IMR-90 (cell line): ENCODE data around the gene ITPR2. TPM values are rescaled to one million over a fixed set of nuclear protein-coding genes. Genes with fewer than 3 reads are reported as not detected.

Experiments used
- ATAC-seq: fragments of 200-7000 bp; cut with Tn5 transposase; 2 replicates; pipeline ENCODE4 v1.9.1; 2020; ENCODE audit warnings: low read depth, mild to moderate bottlenecking, moderate library complexity
- BruUV-seq: library from RNA; stranded (reverse); fragments of 400-500 nt; replicated peaks from 2 replicates; lab custom pipeline; 2021; lab: Mats Ljungman, UMichigan
- CTCF ChIA-PET: fragments of 300-600 bp; formaldehyde crosslinking; extraction: SDS; loops from one replicate; lab custom pipeline; 2021; ENCODE audit warnings: antibody characterized with exemption; lab: Yijun Ruan, JAX
- POLR2A ChIA-PET: fragments of 300-600 bp; sonication (Branson Sonifier 250); formaldehyde crosslinking; loops from one replicate; lab custom pipeline; 2022; ENCODE audit warnings: antibody characterized with exemption; ENCODE audit not compliant: unreplicated experiment; lab: Charles Lee
- DNase-seq: peaks from one replicate; pipeline ENCODE4 v3.0.0; 2013
- H2AFZ ChIP-seq: replicated peaks from 2 replicates; pipeline ENCODE3; 2013; ENCODE audit warnings: low read length, mild to moderate bottlenecking; ENCODE audit not compliant: poor library complexity
- H2AK5ac ChIP-seq: 2 replicates; pipeline ENCODE4 v1.6.1; 2013; ENCODE audit warnings: low read depth, low read length, inconsistent platforms
- H2AK9ac ChIP-seq: replicated peaks from 2 replicates; pipeline ENCODE3; 2013; ENCODE audit warnings: mild to moderate bottlenecking, low read depth, low read length, moderate library complexity; ENCODE audit not compliant: poor library complexity
- H2BK120ac ChIP-seq: 2 replicates; pipeline ENCODE4 v1.6.1; 2013; ENCODE audit warnings: low read depth, low read length, inconsistent platforms
- H2BK15ac ChIP-seq: 3 replicates; pipeline ENCODE4 v1.6.1; 2013; ENCODE audit warnings: low read depth, low read length, inconsistent platforms
- H2BK20ac ChIP-seq: 2 replicates; pipeline ENCODE4 v1.6.1; 2013; ENCODE audit warnings: low read depth, mild to moderate bottlenecking, inconsistent platforms, low read length, moderate library complexity
- H2BK5ac ChIP-seq: 2 replicates; pipeline ENCODE4 v1.6.1; 2013; ENCODE audit warnings: mild to moderate bottlenecking, low read depth, low read length, inconsistent platforms; ENCODE audit not compliant: poor library complexity, severe bottlenecking
- H3K14ac ChIP-seq: replicated peaks from 2 replicates; pipeline ENCODE4 v1.6.1; 2013; ENCODE audit warnings: low read depth, low read length, inconsistent platforms
- H3K18ac ChIP-seq: 2 replicates; pipeline ENCODE4 v1.6.1; 2013; ENCODE audit warnings: low read depth, low read length, control low read depth
- H3K23ac ChIP-seq: 2 replicates; pipeline ENCODE4 v1.6.1; 2013; ENCODE audit warnings: low read depth, low read length, inconsistent platforms
- H3K27ac ChIP-seq: 2 replicates; pipeline ENCODE4 v1.5.1; 2013; ENCODE audit warnings: mild to moderate bottlenecking, control low read depth, low read length; ENCODE audit not compliant: insufficient read depth
- H3K27me3 ChIP-seq: 2 replicates; pipeline ENCODE4 v1.6.1; 2013; ENCODE audit warnings: low read length; ENCODE audit not compliant: control insufficient read depth, insufficient read depth
- H3K36me3 ChIP-seq: 2 replicates; pipeline ENCODE4 v1.6.1; 2013; ENCODE audit warnings: low read length, mixed read lengths; ENCODE audit not compliant: control insufficient read depth, insufficient read depth
- H3K4ac ChIP-seq: 2 replicates; pipeline ENCODE4 v1.6.1; 2013; ENCODE audit warnings: low read depth, low read length, inconsistent platforms
- H3K4me1 ChIP-seq: 2 replicates; pipeline ENCODE4 v1.6.1; 2013; ENCODE audit warnings: low read length, mixed read lengths; ENCODE audit not compliant: control insufficient read depth, insufficient read depth
- H3K4me2 ChIP-seq: 2 replicates; pipeline ENCODE4 v1.6.1; 2013; ENCODE audit warnings: low read depth, mild to moderate bottlenecking, control low read depth, low read length, moderate library complexity
- H3K4me3 ChIP-seq: 2 replicates; pipeline ENCODE4 v1.5.1; 2013; ENCODE audit warnings: low read depth, mild to moderate bottlenecking, control low read depth, low read length, moderate library complexity; ENCODE audit not compliant: insufficient read depth
- H3K56ac ChIP-seq: 2 replicates; pipeline ENCODE4 v1.6.1; 2013; ENCODE audit warnings: low read length, inconsistent platforms; ENCODE audit not compliant: insufficient read depth; ENCODE audit errors: extremely low read depth
- H3K79me1 ChIP-seq, 2 experiments: 2 replicates each; pipeline ENCODE4 v1.6.1; 2013; ENCODE audit warnings: low read length in 2 of 2, inconsistent platforms in 1 of 2, low read depth in 1 of 2
- H3K9ac ChIP-seq: 2 replicates; pipeline ENCODE4 v1.6.1; 2013; ENCODE audit warnings: low read depth, low read length, control low read depth
- H3K9me1 ChIP-seq: 2 replicates; pipeline ENCODE4 v1.6.1; 2013; ENCODE audit warnings: low read length, inconsistent platforms; ENCODE audit not compliant: insufficient read depth
- H3K9me3 ChIP-seq: 2 replicates; pipeline ENCODE4 v1.6.1; 2013; ENCODE audit warnings: low read length; ENCODE audit not compliant: control insufficient read depth, insufficient read depth
- H4K20me1 ChIP-seq: 2 replicates; pipeline ENCODE4 v1.6.1; 2013; ENCODE audit warnings: low read length, inconsistent platforms; ENCODE audit not compliant: insufficient read depth
- H4K5ac ChIP-seq: 2 replicates; pipeline ENCODE4 v1.6.1; 2013; ENCODE audit warnings: mild to moderate bottlenecking, low read depth, low read length, control low read depth
- H4K8ac ChIP-seq, 2 experiments: 2 replicates each; pipeline ENCODE4 v1.6.1; 2013; ENCODE audit warnings: low read depth in 2 of 2, low read length in 2 of 2, control low read depth in 1 of 2, inconsistent platforms in 1 of 2
- H4K91ac ChIP-seq: 2 replicates; pipeline ENCODE4 v1.6.1; 2013; ENCODE audit warnings: low read depth, low read length, inconsistent platforms; ENCODE audit not compliant: insufficient read depth
- CHD1 ChIP-seq: IDR thresholded peaks from 2 replicates; pipeline ENCODE4 v1.6.1; 2012; ENCODE audit warnings: low read depth, low read length, improper control_type of control experiment
- CTCF ChIP-seq: conservative IDR thresholded peaks from 2 replicates; pipeline ENCODE4 v1.5.1; 2012; ENCODE audit warnings: mild to moderate bottlenecking, low read depth, low read length, improper control_type of control experiment
- FOS ChIP-seq: fragments of 150-350 bp; IDR thresholded peaks from 2 replicates; pipeline ENCODE4 v1.6.1; 2016; ENCODE audit warnings: low read depth, low read length
- MAZ ChIP-seq: IDR thresholded peaks from 2 replicates; pipeline ENCODE4 v1.6.1; 2012; ENCODE audit warnings: low read depth, mild to moderate bottlenecking, low read length, improper control_type of control experiment, moderate library complexity, borderline replicate concordance
- MXI1 ChIP-seq: IDR thresholded peaks from 2 replicates; pipeline ENCODE4 v1.6.1; 2012; ENCODE audit warnings: low read depth, mild to moderate bottlenecking, low read length, moderate library complexity, borderline replicate concordance
- NFE2L2 ChIP-seq: fragments of 150-350 bp; IDR thresholded peaks from 2 replicates; pipeline ENCODE4 v1.6.1; 2016; ENCODE audit warnings: low read depth, mild to moderate bottlenecking, low read length
- RAD21 ChIP-seq: IDR thresholded peaks from 2 replicates; pipeline ENCODE4 v1.6.1; 2012; ENCODE audit warnings: low read length, improper control_type of control experiment
- RCOR1 ChIP-seq: IDR thresholded peaks from 2 replicates; pipeline ENCODE4 v1.6.1; 2012; ENCODE audit warnings: mild to moderate bottlenecking, low read length, improper control_type of control experiment; ENCODE audit not compliant: insufficient replicate concordance
- RFX5 ChIP-seq: IDR thresholded peaks from 2 replicates; pipeline ENCODE4 v1.8.0; 2012; ENCODE audit warnings: low read depth, mild to moderate bottlenecking, low read length, moderate library complexity
- SMC3 ChIP-seq: fragments of 150-350 bp; IDR thresholded peaks from 2 replicates; pipeline ENCODE4 v1.6.1; 2016; ENCODE audit warnings: low read depth, mild to moderate bottlenecking, antibody characterized with exemption, low read length, moderate library complexity
- dilution Hi-C: fragments of 300-500 bp; cut with HindIII; formaldehyde crosslinking; loops from one replicate; pipeline ENCODE4 v1.14.3; 2018; ENCODE audit warnings: low sequenced_read_pairs; ENCODE audit not compliant: unreplicated experiment
- in situ Hi-C: fragments of 300-500 bp; cut with MboI; formaldehyde crosslinking; loops from 3 replicates; pipeline ENCODE4 v1.14.3; 2019; ENCODE audit warnings: low sequenced_read_pairs, inconsistent platforms, mixed read lengths
- intact Hi-C: fragments of 100-400 bp; cut with micrococcal nuclease; formaldehyde crosslinking; loops from 2 replicates; pipeline ENCODE4 v1.10.0; 2022
- polyA plus RNA-seq, 3 experiments: library from polyadenylated mRNA; depleted of rRNA; stranded (reverse); fragments of >200 nt; gene quantifications; 2 replicates each; pipeline ENCODE4 v1.2.3, GENCODE V29; 2012; ENCODE audit warnings: low replicate concordance in 1 of 3
- total RNA-seq: library from RNA; depleted of rRNA; stranded (reverse); fragments of >200 nt; gene quantifications from 2 replicates; pipeline ENCODE4 v1.2.3, GENCODE V29; 2012
- TF ChIP-seq, protein P1 (sequence below): fragments of 150-350 bp; IDR thresholded peaks from 2 replicates; pipeline ENCODE4 v1.6.1; 2016; ENCODE audit warnings: low read depth, mild to moderate bottlenecking, low read length, moderate library complexity, borderline replicate concordance

ITPR2 gene
- total and polyA plus RNA-seq, 2 of the 4 experiments (the other 2 are of a cell fraction), result 1.2 to 9.0 TPM

DNA sequence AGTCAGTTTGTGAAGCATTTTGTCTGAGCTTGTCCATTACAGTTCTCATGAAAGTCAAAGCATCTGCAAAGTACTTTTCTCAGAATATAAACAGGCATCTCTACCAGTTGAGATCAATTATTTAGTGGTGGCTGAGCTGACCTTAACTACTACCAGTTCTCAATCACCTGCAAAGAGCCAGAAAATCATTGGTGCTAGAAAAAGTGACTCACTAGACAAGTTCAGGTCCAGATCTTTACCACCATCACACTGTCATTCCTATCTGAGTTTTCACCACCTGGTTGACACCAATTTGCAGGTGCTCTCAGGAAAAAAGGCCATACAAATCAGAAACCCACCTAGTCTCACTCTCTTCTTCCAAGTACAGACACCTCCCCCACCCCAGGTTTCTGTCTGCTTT is 33.3 kb downstream of the ITPR2 start:
- Histone ChIP-seq H3K9me3 (no peaks in the 10 kb centered on the region), H3K18ac (no peak overlapping the region), H3K4me2 (no peak overlapping the region), H3K4me3 (no peak overlapping the region), H3K9ac (no peak overlapping the region), H4K8ac (no peak overlapping the region), H3K14ac (no peak overlapping the region), H3K27me3 (no peaks in the 10 kb centered on the region), H2AFZ (no peak overlapping the region), H3K23ac (peak overlapping the region; percentile 3; the same call in 1 of the 2 replicates), H3K36me3 (no peaks in the 10 kb centered on the region; the same call in 1 of the 2 replicates), H3K4me1 (no peaks in the 10 kb centered on the region; the same call in 1 of the 2 replicates), H3K9me1 (no peaks in the 10 kb centered on the region), H3K56ac (no peak overlapping the region), H2BK15ac (no peak overlapping the region), H2AK9ac (no peak overlapping the region), H2BK20ac (no peak overlapping the region), H4K20me1 (no peaks in the 10 kb centered on the region), H4K91ac (no peak overlapping the region), H3K4ac (no peak overlapping the region), H2BK5ac (no peak overlapping the region), H3K27ac (no peak overlapping the region), H2BK120ac (no peak overlapping the region), H2AK5ac (no peak overlapping the region), H3K79me1 (no peaks in the 10 kb centered on the region), H4K5ac (no peak overlapping the region)
- intact Hi-C loops, result no loop called here
- ChIA-PET CTCF (no interaction called here), POLR2A (no interaction called here)
- ATAC-seq (no peak), DNase-seq (no peak)
- TF ChIP-seq MXI1 (no peak), NFE2L2 (no peak), RAD21 (no peak), CTCF (no peak), RCOR1 (no peak), MAZ (no peak), SMC3 (no peak), CHD1 (no peak), RFX5 (no peak), FOS (no peak)
- TF ChIP-seq, protein P1, sequence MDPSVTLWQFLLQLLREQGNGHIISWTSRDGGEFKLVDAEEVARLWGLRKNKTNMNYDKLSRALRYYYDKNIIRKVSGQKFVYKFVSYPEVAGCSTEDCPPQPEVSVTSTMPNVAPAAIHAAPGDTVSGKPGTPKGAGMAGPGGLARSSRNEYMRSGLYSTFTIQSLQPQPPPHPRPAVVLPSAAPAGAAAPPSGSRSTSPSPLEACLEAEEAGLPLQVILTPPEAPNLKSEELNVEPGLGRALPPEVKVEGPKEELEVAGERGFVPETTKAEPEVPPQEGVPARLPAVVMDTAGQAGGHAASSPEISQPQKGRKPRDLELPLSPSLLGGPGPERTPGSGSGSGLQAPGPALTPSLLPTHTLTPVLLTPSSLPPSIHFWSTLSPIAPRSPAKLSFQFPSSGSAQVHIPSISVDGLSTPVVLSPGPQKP, result no peak
- BruUV-seq, result no TSS peak
- in situ Hi-C loops, result no loop called here
- dilution Hi-C loops, result no loop called here
